Ovary (tissue), 3 donors: ENCODE results near the gene TMEM63C.

Source experiments
- CTCF ChIP-seq, 3 donors: fragments of 450-650 bp in 2 of 3; fragments of 200-600 bp in 1 of 3; IDR thresholded peaks; one replicate each; pipeline versions ENCODE4 v1.5.1 to v1.8.0; 2016 to 2022; ENCODE audit warnings: antibody characterized with exemption in 3 of 3, mild to moderate bottlenecking in 1 of 3
- EP300 ChIP-seq: sonication (generic); formaldehyde crosslinking; IDR thresholded peaks from one replicate; pipeline ENCODE4 v1.6.1; 2017; ENCODE audit warnings: antibody characterized with exemption
- POLR2A ChIP-seq: fragments of 450-650 bp; IDR thresholded peaks from one replicate; pipeline ENCODE4 v1.6.1; 2017; ENCODE audit warnings: antibody characterized with exemption, mild to moderate bottlenecking, moderate library complexity
- donor health status: DM: no; HTN: no; CAD: no.

GRCh38 chr14:77157740-77158139 lies 23.9 kb upstream of the TMEM63C start:
- TF ChIP-seq POLR2A (no peak), CTCF (IDR thresholded peaks at IDR 0.05) (no peak), EP300 (no peak)
